T47D (cell line): Measurements from ENCODE around the gene CDC42SE2.
"Not testable (repeated sequence)": the region's sequence is repeated elsewhere in the genome, so short reads cannot be mapped to it uniquely, and the experiment has no call there.

Experiments
- DNase-seq, 2 experiments: peaks; one replicate each; pipeline versions ENCODE4 v3.0.0 to v3.0.0-alpha.2; 2011 to 2012; ENCODE audit warnings: low read depth in 1 of 2, low spot score in 1 of 2
- JUND ChIP-seq: IDR thresholded peaks from 2 replicates; pipeline ENCODE4 v1.6.1; 2012; ENCODE audit warnings: low read depth
- in situ Hi-C: cut with HindIII; loops from 2 replicates; pipeline ENCODE4 v1.10.0; 2016; ENCODE audit warnings: low sequenced_read_pairs, low pct_unique_long_range_greater_than_20kb

The CDC42SE2 gene

GRCh38 chr5:131228646-131229045 lies 35.2 kb upstream of the CDC42SE2 start:
- in situ Hi-C loops, result no loop called here
- TF ChIP-seq JUND, result no peak
- no peak for DNase-seq

GRCh38 chr5:131229623-131230022 lies 34.2 kb upstream of the CDC42SE2 start:
- TF ChIP-seq JUND, result no peak
- in situ Hi-C loops, result no loop called here
- no peak for DNase-seq

- no peak for DNase-seq
- in situ Hi-C loops, result no loop called here
- no peak for TF ChIP-seq JUND
Observed at GRCh38 chr5:131230406-131230805, 33.4 kb upstream of the CDC42SE2 start.

GRCh38 chr5:131239686-131240085 lies 24.2 kb upstream of the CDC42SE2 start:
- DNase-seq, result no peak
- in situ Hi-C loops, result no loop called here
- TF ChIP-seq JUND, result no peak

- in situ Hi-C loops, result no loop called here
- no peak for DNase-seq
- no peak for TF ChIP-seq JUND
Observed at GRCh38 chr5:131242728-131243255, 21.1 kb upstream of the CDC42SE2 start.

GRCh38 chr5:131245312-131245711 lies 18.5 kb upstream of the CDC42SE2 start:
- in situ Hi-C loops, result no loop called here
- no peak for TF ChIP-seq JUND
- no peak for DNase-seq

GRCh38 chr5:131245948-131246347 lies 17.9 kb upstream of the CDC42SE2 start:
- TF ChIP-seq JUND, result no peak
- no peak for DNase-seq
- in situ Hi-C loops, result no loop called here

GRCh38 chr5:131246504-131246903 lies 17.3 kb upstream of the CDC42SE2 start:
- in situ Hi-C loops, result no loop called here
- no peak for DNase-seq
- TF ChIP-seq JUND, result no peak

- TF ChIP-seq JUND, result no peak
- in situ Hi-C loops, result no loop called here
- DNase-seq, result no peak
Observed at GRCh38 chr5:131250751-131251475, 12.9 kb upstream of the CDC42SE2 start.

GRCh38 chr5:131252824-131253171 lies 11.1 kb upstream of the CDC42SE2 start:
- no peak for DNase-seq
- no peak for TF ChIP-seq JUND
- in situ Hi-C loops, result no loop called here

GRCh38 chr5:131254025-131254424 lies 9.8 kb upstream of the CDC42SE2 start:
- in situ Hi-C loops, DNase-seq: not testable (repeated sequence)

GRCh38 chr5:131254741-131255140 lies 9.1 kb upstream of the CDC42SE2 start:
- in situ Hi-C loops, result no loop called here
- DNase-seq, result no peak
- TF ChIP-seq JUND, result no peak

- TF ChIP-seq JUND, result no peak
- in situ Hi-C loops, result no loop called here
- DNase-seq, result no peak
Observed at GRCh38 chr5:131256507-131256823, 7.4 kb upstream of the CDC42SE2 start.

GRCh38 chr5:131258733-131259132 lies 5.1 kb upstream of the CDC42SE2 start:
- in situ Hi-C loops, result no loop called here
- peak in 1 of 2 experiments; percentile 70 for DNase-seq
- no peak for TF ChIP-seq JUND

- in situ Hi-C loops, result no loop called here
- no peak for DNase-seq
- no peak for TF ChIP-seq JUND
Observed at GRCh38 chr5:131259326-131259725, 4.5 kb upstream of the CDC42SE2 start.
